GM19463 (cell line): ENCODE data around the gene B3GNT3.
"Not testable (repeated sequence)": the region's sequence is repeated elsewhere in the genome, so short reads cannot be mapped to it uniquely, and the experiment has no call there.

ENCODE experiments used
- ATAC-seq: cut with Tn5 transposase; IDR thresholded peaks from one replicate; pipeline ENCODE4 v1.9.1; 2021; ENCODE audit warnings: mild to moderate bottlenecking, moderate library complexity; ENCODE audit not compliant: unreplicated experiment

Gene B3GNT3

DNA sequence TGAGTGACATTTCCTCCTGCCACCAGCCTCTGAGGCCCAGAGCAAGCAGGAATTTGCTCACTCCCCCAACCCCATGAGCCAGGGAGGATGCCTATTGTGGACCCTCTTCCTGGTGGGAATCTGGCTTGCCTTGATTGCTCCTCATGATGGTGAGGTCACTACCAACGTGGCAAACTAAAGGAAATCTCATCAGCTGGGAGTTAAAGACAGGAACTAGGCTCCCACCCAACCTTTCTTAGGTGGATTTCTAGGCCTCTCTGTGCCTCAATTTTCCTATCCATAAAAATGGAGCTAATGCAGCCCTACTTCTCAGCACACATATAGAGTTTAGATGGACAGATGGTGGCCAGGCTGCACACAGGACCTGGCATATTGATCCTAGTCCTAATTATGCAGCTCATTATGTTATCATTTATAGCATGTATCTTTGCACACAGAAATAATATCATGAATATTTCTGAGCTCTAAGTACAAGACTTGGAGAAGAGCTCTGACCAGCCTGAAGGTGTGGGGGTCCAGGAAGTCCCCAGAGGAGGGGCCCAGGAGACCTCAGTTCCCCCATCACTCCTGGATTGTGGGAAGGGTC, 2.0 kb downstream of the B3GNT3 start:
- no peak for ATAC-seq

DNA sequence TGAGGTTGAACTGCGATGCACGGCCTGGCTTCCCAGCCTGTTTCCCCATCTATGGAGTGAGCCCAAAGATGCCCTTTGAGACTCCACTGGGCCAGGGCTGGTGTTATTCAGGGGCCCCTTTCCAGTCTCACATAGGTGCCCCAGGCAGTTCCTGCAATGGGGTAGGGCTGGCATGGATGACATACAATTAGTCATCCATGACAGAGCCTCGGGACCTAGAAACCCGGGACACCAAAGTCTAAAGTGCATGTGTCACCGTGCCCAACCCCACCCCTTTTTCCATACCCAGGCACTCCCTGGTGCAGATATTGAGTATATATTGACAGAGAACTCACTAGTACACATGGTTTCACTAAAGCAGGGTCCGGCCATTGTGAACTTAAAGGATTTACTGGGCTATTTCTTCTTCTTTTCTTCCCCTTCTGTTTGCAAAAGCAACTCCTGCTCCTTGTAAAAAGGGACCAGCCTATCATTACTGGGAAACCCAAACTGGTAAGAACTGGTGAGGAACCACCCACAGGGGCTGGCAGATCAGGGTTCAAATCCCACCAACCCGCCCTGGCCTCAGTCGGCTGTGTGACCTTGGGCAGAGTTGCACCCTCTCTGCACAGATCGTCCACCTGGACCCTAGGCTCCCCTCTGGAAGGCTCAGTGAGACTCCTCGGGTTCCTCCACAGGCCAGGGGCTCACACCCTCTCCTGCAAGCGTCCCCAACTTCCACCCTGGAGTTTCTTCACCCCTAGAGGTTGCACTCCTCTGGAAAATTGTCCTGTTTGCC, 2.7 kb downstream of the B3GNT3 start:
- ATAC-seq = no peak

DNA sequence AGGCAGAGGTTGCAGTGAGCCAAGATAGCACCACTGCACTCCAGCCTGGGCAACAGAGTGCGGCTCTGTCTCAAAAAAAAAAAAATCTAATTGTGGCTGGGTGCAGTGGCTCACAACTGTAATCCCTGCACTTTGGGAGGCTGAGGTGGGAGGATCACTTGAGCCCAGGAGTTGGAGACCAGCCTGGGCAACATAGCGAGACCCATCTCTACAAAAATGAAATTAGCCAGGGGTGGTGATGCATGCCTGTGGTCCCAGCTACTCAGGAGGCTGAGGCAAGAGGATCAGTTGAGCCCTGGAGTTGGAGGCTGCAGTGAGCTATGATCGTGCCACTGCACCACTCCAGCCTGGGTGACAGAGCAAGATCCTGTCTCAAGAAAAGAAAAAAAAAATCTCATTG, 3.7 kb downstream of the B3GNT3 start:
- ATAC-seq = not testable (repeated sequence)

DNA sequence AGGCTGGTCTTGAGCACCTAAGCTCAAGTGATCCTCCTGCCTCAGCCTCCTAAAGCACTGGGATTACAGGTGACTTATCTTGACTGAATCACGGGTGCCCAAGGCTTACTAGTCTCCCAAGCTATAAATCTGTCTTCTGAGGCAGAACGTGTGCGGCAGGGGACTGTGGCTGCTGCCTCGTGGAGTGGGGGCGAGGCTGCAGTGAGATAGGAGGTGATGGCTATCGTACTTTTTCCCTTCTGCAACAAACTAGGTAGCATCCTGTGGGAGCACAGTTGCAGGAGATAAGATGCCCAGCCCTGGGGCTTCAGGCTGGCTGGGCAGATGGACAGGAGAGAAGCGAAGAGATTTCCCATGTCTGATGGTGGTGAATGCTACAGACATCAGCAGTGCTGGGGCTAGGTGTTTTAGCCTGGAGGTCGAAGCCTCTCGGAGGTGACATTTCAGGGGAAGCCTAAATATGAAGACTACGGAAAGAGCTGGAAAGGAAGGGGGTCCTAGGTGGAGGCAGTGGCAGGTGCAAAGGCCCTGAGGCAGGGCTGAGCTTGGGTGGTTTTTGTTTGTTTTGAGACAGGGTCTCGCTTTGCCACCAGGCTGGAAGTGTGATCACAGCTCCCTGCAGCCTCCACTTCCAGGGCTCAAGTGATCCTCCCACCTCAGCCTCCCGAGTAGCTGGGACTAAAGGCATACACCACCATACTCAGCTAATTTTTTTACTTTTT, 7.4 kb downstream of the B3GNT3 start:
- ATAC-seq = no peak

DNA sequence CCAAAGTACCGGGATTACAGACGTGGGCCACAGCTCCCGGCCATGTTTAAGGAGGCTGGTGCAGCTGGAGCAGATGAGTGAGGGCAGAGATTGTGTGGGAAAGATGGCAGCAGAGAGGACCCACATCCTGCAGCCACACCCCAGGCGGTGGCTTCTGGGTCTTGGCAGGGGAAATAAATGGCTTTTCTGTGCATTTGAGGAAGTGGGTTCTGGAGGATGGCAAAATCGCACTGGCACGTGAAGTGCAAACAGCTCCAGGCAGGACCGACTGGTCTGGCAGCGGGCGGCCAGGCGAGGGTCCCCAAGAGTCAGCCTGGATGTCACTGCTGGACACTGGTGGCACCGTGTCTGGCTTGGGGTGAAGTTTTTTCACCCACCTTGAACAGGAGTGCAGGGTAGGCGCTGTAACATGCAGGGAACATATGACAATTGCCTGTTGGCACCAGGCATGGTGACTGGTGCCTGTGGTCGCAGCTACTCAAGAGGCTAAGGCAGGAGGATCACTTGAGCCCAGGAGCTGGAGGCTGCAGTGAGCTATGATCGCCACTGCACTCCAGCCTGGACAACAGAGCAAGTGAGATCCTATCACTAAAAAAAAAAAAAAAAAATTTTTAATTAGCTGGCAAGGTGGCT, 8.4 kb downstream of the B3GNT3 start:
- no peak for ATAC-seq

DNA sequence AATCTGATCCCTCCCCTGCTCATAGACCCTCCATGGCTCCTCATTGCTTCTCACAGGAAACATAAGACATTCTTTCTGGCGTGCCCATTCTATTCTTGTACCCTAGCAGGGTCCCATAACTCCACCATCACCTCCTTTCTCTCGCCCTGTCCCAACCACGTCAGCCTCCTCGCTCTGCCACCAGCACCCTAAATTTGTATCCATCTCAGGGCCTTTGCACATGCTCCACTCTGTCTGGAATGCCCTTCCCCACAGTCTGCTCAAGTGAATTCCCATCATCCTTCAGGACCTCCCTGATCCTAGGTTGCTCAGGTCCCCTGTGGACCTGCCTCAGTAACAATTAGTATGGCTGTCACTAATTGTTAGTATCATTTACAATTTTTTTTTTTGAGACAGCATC, 10.5 kb downstream of the B3GNT3 start:
- no peak for ATAC-seq

DNA sequence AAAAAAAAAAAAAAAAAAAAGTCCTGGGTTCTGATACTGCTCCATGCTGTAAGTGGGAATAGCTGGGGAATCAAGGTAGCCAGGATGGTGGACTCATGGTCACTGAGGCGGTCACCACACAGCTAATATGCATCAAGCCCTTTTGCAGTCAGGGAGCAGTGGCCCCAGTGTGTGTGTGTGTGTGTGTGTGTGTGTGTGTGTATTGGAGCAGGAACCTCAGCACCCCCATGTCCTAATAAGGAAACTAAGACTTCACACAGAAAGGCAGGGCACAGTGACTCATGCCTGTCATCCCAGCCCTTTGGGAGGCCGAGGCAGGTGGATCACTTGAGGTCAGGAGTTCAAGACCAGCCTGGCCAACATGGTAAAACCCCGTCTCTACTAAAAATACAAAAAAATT, 12.0 kb downstream of the B3GNT3 start:
- ATAC-seq = no peak

DNA sequence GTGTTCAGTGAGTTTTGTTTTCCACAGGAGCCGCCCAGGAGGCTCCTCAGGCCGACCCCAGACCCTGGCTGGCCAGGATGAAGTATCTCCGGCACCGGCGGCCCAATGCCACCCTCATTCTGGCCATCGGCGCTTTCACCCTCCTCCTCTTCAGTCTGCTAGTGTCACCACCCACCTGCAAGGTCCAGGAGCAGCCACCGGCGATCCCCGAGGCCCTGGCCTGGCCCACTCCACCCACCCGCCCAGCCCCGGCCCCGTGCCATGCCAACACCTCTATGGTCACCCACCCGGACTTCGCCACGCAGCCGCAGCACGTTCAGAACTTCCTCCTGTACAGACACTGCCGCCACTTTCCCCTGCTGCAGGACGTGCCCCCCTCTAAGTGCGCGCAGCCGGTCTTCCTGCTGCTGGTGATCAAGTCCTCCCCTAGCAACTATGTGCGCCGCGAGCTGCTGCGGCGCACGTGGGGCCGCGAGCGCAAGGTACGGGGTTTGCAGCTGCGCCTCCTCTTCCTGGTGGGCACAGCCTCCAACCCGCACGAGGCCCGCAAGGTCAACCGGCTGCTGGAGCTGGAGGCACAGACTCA, 12.9 kb downstream of the B3GNT3 start:
- no peak for ATAC-seq

DNA sequence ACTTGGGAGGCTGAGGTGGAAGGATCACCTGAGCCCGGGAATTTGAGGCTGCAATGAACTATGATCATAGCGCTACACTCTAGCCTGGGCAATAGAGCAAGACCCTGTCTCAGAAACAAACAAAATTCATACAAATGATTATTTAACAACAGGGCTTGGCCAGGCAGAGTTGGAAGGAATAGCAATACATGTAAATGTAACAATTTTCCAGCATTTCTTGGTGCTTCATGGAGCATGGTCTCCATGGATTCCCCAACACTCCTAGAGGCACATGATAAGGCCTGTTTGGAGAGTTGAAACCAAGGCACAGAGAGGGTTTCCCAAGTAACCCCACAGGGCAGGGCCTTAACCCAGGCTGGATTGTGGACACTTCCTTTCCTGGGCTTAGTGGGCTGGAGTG, 16.2 kb downstream of the B3GNT3 start:
- no peak for ATAC-seq

DNA sequence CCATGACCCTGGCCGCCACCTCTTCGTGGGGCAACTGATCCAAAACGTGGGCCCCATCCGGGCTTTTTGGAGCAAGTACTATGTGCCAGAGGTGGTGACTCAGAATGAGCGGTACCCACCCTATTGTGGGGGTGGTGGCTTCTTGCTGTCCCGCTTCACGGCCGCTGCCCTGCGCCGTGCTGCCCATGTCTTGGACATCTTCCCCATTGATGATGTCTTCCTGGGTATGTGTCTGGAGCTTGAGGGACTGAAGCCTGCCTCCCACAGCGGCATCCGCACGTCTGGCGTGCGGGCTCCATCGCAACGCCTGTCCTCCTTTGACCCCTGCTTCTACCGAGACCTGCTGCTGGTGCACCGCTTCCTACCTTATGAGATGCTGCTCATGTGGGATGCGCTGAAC, 16.7 kb downstream of the B3GNT3 start:
- no peak for ATAC-seq

DNA sequence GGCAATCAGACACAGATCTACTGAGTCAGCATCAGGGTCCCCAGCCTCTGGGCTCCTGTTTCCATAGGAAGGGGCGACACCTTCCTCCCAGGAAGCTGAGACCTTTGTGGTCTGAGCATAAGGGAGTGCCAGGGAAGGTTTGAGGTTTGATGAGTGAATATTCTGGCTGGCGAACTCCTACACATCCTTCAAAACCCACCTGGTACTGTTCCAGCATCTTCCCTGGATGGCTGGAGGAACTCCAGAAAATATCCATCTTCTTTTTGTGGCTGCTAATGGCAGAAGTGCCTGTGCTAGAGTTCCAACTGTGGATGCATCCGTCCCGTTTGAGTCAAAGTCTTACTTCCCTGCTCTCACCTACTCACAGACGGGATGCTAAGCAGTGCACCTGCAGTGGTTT, 17.2 kb downstream of the B3GNT3 start:
- no peak for ATAC-seq

DNA sequence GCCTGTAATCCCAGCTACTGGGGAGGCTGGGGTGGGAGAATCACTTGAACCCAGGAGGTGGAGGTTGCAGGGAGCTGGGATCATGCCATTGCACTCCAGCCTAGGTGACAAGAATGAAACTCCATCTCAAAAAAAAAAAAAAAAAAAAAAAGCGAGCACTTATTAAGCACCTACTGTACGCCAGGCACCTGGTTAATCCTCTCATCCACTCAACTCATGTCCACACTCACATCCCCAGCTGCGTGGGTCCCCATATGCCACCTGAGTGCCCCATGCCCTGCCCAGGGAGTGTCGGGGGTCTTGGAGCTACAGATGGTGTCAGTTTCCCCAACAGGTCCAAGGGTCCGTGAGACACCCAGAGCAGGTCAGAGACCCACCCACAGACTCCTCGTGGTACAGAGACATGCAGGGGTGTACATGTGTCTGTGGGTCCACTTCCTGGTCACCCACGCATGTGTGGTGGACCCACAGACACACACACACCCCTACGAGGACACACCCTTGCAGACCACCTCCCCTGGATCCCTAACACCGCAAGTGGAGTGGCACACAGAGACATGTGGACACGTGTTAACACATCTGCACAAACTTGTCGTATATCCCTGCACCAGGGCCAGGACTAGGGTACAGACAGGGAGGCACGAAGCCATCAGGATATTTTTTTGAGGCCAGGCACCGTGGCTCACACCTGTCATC, 22.9 kb downstream of the B3GNT3 start:
- no peak for ATAC-seq

DNA sequence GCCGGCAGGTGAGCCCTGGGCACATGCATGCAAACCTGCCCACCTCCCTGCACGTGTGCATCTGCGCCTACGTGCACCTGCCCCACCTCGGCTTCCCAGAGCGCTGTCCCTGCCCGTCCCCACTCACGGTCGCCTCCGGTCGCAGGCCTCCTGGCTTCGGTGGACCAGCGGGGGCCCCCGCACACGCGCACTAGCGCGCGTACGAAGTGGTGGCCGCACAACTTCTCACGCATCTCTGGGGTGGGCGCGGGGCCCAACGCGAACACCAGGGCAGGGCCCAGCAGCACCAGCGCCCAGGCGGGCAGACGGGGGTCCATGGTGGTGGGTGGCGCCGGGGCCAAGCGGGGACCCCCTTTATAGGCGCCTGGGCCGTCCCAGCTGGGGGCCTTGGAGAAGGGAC, 26.3 kb downstream of the B3GNT3 start, which contains the start of gene INSL3:
Gene INSL3 (minus strand): TSS at position 330 of the 400 bp plus-strand sequence. CDS start 13 bp downstream, at position 317.
- no peak for ATAC-seq

DNA sequence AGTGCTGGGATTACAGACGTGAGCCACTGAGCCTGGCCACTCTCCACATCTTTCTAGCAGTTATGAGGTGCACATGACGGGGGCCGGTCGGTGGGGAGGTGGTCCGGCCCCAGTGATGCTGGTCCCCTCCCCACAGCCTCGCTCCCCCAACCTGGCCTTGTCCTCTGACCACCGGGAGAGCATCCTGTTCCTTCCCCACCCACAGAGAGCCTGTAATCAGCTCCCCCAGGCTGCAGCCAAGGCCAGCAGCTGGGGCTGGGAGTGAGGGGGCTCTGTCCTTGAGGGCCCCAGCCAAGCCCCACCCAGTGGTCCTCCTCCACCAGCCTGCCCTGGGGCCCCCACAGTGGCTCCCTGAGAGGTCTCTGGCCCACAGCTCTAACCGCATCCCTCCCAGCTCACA, 29.4 kb downstream of the B3GNT3 start:
- no peak for ATAC-seq

DNA sequence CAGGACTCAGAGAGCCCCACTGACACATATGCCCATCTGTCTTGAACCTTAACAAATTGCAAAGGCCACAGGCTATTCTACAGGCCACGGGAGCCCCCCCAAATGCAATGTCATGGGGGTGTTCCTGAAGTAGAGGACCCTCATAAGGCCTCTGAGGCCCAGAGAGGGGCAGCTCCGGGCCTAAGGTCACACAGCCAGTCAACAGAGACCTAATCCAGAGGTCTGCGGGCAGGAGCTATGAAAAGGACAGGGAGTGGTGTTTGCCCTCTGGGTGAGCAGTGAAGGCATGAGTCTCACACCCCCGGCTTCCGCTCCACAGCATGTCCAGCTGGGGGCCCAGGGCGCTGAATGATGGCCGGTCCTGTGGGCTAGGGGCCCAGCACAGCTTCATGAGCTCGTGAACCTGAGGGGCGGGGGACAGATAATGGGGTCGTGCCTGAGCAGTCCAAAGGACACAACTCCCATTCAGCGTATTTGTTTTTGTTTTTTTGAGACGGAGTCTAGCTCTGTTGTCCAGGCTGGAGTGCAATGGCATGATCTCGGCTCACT, 31.6 kb downstream of the B3GNT3 start:
- ATAC-seq = no peak

DNA sequence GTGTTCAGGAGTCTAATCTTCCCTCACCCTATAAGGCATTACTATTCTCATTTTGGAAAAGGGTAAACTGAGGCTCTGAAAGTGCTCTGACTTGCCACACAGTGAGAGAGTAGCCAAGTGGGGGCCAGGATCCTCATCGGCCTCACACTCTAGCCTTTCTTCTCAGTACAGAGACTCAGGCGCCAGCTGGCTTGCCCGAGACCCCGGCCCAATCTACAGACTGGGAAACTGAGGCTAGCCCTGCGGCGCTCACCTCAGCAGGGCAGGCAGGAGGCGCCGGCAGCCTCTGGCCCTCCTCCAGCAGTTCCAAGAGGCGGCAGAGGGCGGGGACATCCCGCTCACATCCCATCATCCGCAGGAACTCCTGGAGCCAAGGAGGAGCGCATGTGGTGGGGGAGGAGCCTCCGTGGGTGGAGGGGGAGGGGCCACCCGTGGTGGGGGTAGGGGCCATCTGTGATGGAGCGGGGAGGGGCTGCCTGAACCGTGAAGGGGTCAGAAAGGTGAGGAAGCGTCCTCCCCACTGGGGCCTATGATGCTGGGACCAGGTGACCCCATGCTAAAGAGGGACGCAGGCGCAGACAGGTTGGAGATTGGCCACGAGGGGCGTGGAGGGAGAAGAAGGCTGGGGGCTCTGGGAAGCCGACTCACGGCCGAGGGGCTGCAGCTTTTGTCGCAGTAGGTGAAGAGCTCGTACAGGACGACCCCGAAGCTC, 35.1 kb downstream of the B3GNT3 start:
- no peak for ATAC-seq

DNA sequence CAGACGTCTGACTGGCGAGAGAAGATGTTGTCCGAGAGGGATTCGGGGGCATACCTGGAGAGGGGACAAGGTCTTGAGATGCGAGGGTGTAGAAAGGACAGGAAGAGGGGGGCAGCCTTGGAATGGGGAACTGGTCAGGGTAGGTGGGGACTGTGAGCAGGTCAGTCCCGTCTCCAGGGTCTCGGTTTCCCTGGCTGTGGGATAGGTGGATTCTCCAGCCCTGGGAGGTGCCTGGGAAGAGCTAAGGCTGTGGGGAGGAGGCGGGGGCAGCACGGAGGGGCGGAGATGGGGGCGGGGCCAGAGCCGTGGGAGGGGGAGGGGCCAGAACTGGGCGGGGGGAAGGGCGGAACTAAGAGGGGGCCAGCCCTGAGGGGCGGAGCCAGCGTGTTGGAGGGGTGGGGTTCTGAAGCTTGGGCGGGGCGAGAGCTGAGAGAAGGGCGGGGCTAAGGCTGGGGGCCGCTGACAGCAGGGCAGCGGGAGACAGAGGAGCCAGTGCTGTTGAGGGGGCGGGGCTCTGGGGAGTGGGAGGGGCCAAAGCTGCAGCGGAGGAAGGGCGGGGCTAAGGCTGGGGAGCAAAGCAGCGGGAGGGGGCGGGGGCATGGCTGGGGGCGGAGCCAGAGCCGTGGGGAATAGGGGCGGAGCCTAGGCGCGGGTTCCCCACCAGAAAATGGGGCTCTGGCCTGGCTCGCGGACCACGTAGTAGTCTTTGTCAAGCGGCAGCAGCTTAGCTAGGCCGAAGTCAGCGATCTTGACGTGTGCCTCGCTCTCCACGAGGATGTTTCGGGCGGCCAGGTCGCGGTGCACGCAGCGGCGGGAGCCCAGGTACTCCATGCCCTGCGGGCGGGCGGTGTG, 35.9 kb downstream of the B3GNT3 start:
- no peak for ATAC-seq

DNA sequence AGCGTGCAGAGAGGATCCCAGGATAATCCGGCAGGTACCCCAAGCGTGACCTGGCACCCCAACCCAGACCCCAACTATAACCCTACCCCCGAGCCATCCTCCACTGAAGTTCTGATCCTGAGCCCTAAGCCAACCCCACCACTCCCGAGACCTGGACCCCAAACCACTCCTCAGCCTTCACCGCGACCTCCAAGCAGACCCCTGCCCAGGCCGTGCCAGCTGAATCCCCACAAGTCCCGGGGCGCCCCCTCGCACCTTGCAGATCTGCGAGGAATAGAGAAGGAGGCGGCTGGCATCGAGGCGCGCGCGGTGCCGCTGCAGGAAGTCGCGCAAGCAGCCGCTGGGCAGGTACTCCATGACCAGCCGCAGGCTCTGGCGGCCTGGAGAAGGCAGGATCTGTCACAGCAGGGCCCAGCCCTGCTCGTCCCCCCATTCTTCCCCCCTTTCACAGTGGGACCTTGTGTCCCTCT, 36.5 kb downstream of the B3GNT3 start:
- ATAC-seq = no peak
